ENCODE data around the gene ARPC5L.

DNA sequence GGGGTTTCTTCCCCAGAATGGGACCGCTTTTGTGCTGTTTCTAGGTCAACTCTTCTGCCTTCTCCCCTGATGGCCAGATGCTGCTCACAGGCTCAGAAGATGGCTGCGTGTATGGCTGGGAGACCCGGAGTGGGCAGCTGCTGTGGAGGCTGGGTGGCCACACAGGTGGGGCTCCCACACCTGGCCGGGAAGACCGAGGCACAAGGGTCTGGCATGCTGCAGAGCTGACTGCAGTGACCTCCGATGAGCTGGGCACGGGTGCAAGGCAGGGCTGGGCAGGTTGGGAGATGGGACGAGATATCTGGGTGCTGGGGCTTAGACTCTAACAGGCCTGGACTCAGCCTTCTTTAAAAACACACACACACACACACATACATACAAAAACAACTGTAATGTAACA, 7.8 kb upstream of the ARPC5L start:
- no peak for TF ChIP-seq CTCF (IDR thresholded peaks at IDR 0.05)
- no peak for TF ChIP-seq POLR2A (IDR thresholded peaks at IDR 0.05)
- TF ChIP-seq POLR2AphosphoS5 (IDR thresholded peaks at IDR 0.05) = no peak
